Dendritic cell treated with granulocyte-macrophage colony-stimulating factor and Interleukin-4, amounts not matched to agents 40 ng/mL and 50 ng/mL, for 4 days (primary cell): ENCODE data around the gene PLEKHG3.

Experiments
- H3K27ac Mint-ChIP-seq: one replicate; pipeline ENCODE4 v1.8.0; 2022; ENCODE audit warnings: mild to moderate bottlenecking, mixed read lengths
- H3K27me3 Mint-ChIP-seq: one replicate; pipeline ENCODE4 v1.8.0; 2022; ENCODE audit warnings: mild to moderate bottlenecking, mixed read lengths
- H3K36me3 Mint-ChIP-seq: one replicate; pipeline ENCODE4 v1.8.0; 2022; ENCODE audit warnings: low read depth, mixed read lengths
- H3K4me1 Mint-ChIP-seq: one replicate; pipeline ENCODE4 v1.8.0; 2022; ENCODE audit warnings: low read depth, mixed read lengths
- H3K4me3 Mint-ChIP-seq: one replicate; pipeline ENCODE4 v1.8.0; 2022; ENCODE audit warnings: mild to moderate bottlenecking, moderate library complexity, mixed read lengths
- H3K9me3 Mint-ChIP-seq: one replicate; pipeline ENCODE4 v1.8.0; 2022; ENCODE audit warnings: mixed read lengths
- intact Hi-C: fragments of 100-400 bp; cut with micrococcal nuclease; formaldehyde crosslinking; loops from one replicate; pipeline ENCODE4 v1.15.0; 2022

Gene PLEKHG3

GRCh38 chr14:64758691-64759554, 54.7 kb downstream of the PLEKHG3 start:
- Mint-ChIP-seq H3K27ac (peak overlapping the region; percentile 6), H3K4me3 (no peak overlapping the region), H3K4me1 (peaks cover 7% of the 10 kb centered on the region), H3K27me3 (peaks cover 59% of the 10 kb centered on the region), H3K36me3 (no peaks in the 10 kb centered on the region), H3K9me3 (no peaks in the 10 kb centered on the region)
- intact Hi-C loops = loop anchor here (5.0 kb wide), 1 partner anchor 37 kb away; no protein-coding TSS in a partner anchor

GRCh38 chr14:64759555-64759938, 55.3 kb downstream of the PLEKHG3 start:
- H3K27ac Mint-ChIP-seq = no peak overlapping the region
- H3K36me3 Mint-ChIP-seq = no peaks in the 10 kb centered on the region
- H3K4me3 Mint-ChIP-seq = no peak overlapping the region

GRCh38 chr14:64760146-64760755, 56.0 kb downstream of the PLEKHG3 start:
- Mint-ChIP-seq H3K4me3 (no peak overlapping the region), H3K9me3 (no peaks in the 10 kb centered on the region), H3K27me3 (peaks cover 60% of the 10 kb centered on the region), H3K4me1 (peaks cover 14% of the 10 kb centered on the region), H3K27ac (no peak overlapping the region), H3K36me3 (no peaks in the 10 kb centered on the region)
- intact Hi-C loops = loop anchor here (10.0 kb wide), 1 partner anchor 155 kb away; the partner anchor contains the start of gene CHURC1

More at GRCh38 chr14:64759555-64759938, 55.3 kb downstream of the PLEKHG3 start:
- intact Hi-C loops = loop anchor here (5.0 kb wide), 1 partner anchor 37 kb away; no protein-coding TSS in a partner anchor
- Mint-ChIP-seq H3K27me3 (peaks cover 62% of the 10 kb centered on the region), H3K9me3 (no peaks in the 10 kb centered on the region), H3K4me1 (peaks cover 10% of the 10 kb centered on the region)

- Mint-ChIP-seq H3K36me3 (no peaks in the 10 kb centered on the region), H3K9me3 (no peaks in the 10 kb centered on the region), H3K27ac (no peak overlapping the region), H3K4me1 (peaks cover 14% of the 10 kb centered on the region), H3K4me3 (no peak overlapping the region), H3K27me3 (peaks cover 59% of the 10 kb centered on the region)
- intact Hi-C loops = loop anchor here (10.0 kb wide), 1 partner anchor 154 kb away; the partner anchor contains the start of gene CHURC1
Observed at GRCh38 chr14:64760916-64761315, 56.7 kb downstream of the PLEKHG3 start.

- H3K27me3 Mint-ChIP-seq = peaks cover 59% of the 10 kb centered on the region
- intact Hi-C loops = loop anchor here (10.0 kb wide), 1 partner anchor 153 kb away; the partner anchor contains the start of gene CHURC1
- H3K9me3 Mint-ChIP-seq = no peaks in the 10 kb centered on the region
- H3K4me1 Mint-ChIP-seq = peaks cover 14% of the 10 kb centered on the region
- H3K4me3 Mint-ChIP-seq = no peak overlapping the region
- no peak overlapping the region for H3K27ac Mint-ChIP-seq
- no peaks in the 10 kb centered on the region for H3K36me3 Mint-ChIP-seq
Observed at GRCh38 chr14:64761441-64762043, 57.3 kb downstream of the PLEKHG3 start.

- Mint-ChIP-seq H3K36me3 (no peaks in the 10 kb centered on the region), H3K27ac (no peak overlapping the region), H3K27me3 (peaks cover 54% of the 10 kb centered on the region), H3K9me3 (no peaks in the 10 kb centered on the region), H3K4me1 (peaks cover 14% of the 10 kb centered on the region), H3K4me3 (no peak overlapping the region)
- intact Hi-C loops = loop anchor here (10.0 kb wide), 1 partner anchor 152 kb away; the partner anchor contains the start of gene CHURC1
Observed at GRCh38 chr14:64762044-64763034, 58.1 kb downstream of the PLEKHG3 start.

GRCh38 chr14:64763085-64763782, 59.0 kb downstream of the PLEKHG3 start:
- H3K36me3 Mint-ChIP-seq = no peaks in the 10 kb centered on the region
- no peak overlapping the region for H3K4me3 Mint-ChIP-seq
- peaks cover 51% of the 10 kb centered on the region for H3K27me3 Mint-ChIP-seq
- H3K4me1 Mint-ChIP-seq = peaks cover 14% of the 10 kb centered on the region
- H3K9me3 Mint-ChIP-seq = no peaks in the 10 kb centered on the region
- intact Hi-C loops = loop anchor here (10.0 kb wide), 1 partner anchor 152 kb away; the partner anchor contains the start of gene CHURC1
- H3K27ac Mint-ChIP-seq = no peak overlapping the region

- no peak overlapping the region for H3K27ac Mint-ChIP-seq
- no peak overlapping the region for H3K4me3 Mint-ChIP-seq
- H3K4me1 Mint-ChIP-seq = peaks cover 14% of the 10 kb centered on the region
- H3K9me3 Mint-ChIP-seq = no peaks in the 10 kb centered on the region
- peaks cover 50% of the 10 kb centered on the region for H3K27me3 Mint-ChIP-seq
- no peaks in the 10 kb centered on the region for H3K36me3 Mint-ChIP-seq
- intact Hi-C loops = loop anchor here (1.0 to 10.0 kb wide), 2 partner anchors 93 to 151 kb away; partner anchors contain the start of gene CHURC1
Observed at GRCh38 chr14:64763801-64764621, 59.8 kb downstream of the PLEKHG3 start.

GRCh38 chr14:64764641-64765520, 60.7 kb downstream of the PLEKHG3 start:
- Mint-ChIP-seq H3K4me3 (peak overlapping the region; percentile 60), H3K36me3 (no peaks in the 10 kb centered on the region), H3K27ac (no peak overlapping the region), H3K4me1 (peaks cover 14% of the 10 kb centered on the region), H3K27me3 (peaks cover 43% of the 10 kb centered on the region), H3K9me3 (no peaks in the 10 kb centered on the region)
- intact Hi-C loops = loop anchor here (1.0 to 10.0 kb wide), 2 partner anchors 94 to 150 kb away; partner anchors contain the start of gene CHURC1

- no peak overlapping the region for H3K4me3 Mint-ChIP-seq
- intact Hi-C loops = loop anchor here (10.0 kb wide), 1 partner anchor 149 kb away; the partner anchor contains the start of gene CHURC1
- peaks cover 38% of the 10 kb centered on the region for H3K27me3 Mint-ChIP-seq
- H3K36me3 Mint-ChIP-seq = no peaks in the 10 kb centered on the region
- H3K4me1 Mint-ChIP-seq = peaks cover 14% of the 10 kb centered on the region
- no peak overlapping the region for H3K27ac Mint-ChIP-seq
- H3K9me3 Mint-ChIP-seq = no peaks in the 10 kb centered on the region
Observed at GRCh38 chr14:64765740-64766302, 61.6 kb downstream of the PLEKHG3 start.
